Thoracic aorta (tissue), 2 donors: ENCODE data around the gene CENPS. TPM values are rescaled to one million over a fixed set of nuclear protein-coding genes. Genes with fewer than 3 reads are reported as not detected.
"Not testable (repeated sequence)": the region's sequence is repeated elsewhere in the genome, so short reads cannot be mapped to it uniquely, and the experiment has no call there.

Experiments
- ATAC-seq: fragments of 150-250 bp; one replicate; pipeline ENCODE4 v1.8.0; 2017; ENCODE audit warnings: low read depth; ENCODE audit not compliant: insufficient number of reproducible peaks, low FRiP score
- DNase-seq: peaks from one replicate; pipeline ENCODE4 v3.0.0-alpha.2; 2020; ENCODE audit warnings: low spot score
- H3K27ac ChIP-seq, 2 donors: fragments of 200-600 bp; sonication (generic); 1 replicate in 1 of 2; 2 replicates in 1 of 2; pipeline ENCODE4 v1.5.1; 2016; ENCODE audit warnings: mild to moderate bottlenecking in 2 of 2, moderate library complexity in 2 of 2
- H3K27me3 ChIP-seq: fragments of 200-600 bp; sonication (generic); replicated peaks from 2 replicates; pipeline ENCODE4 v1.6.0; 2016; ENCODE audit warnings: mild to moderate bottlenecking; ENCODE audit not compliant: insufficient read depth
- H3K36me3 ChIP-seq: fragments of 200-600 bp; sonication (generic); one replicate; pipeline ENCODE4 v1.5.1; 2016
- H3K4me1 ChIP-seq, 2 donors: fragments of 200-600 bp; sonication (generic); 1 replicate in 1 of 2; 2 replicates in 1 of 2; pipeline versions ENCODE4 v1.5.1 to v1.6.0; 2016; ENCODE audit warnings: low read depth in 2 of 2, mild to moderate bottlenecking in 1 of 2; ENCODE audit not compliant: control insufficient read depth in 1 of 2
- H3K4me3 ChIP-seq: fragments of 200-600 bp; sonication (generic); 2 replicates; pipeline ENCODE4 v1.5.1; 2016; ENCODE audit warnings: mild to moderate bottlenecking
- H3K9me3 ChIP-seq: fragments of 200-600 bp; sonication (generic); 2 replicates; pipeline ENCODE4 v1.5.1; 2016
- total RNA-seq, 2 donors: library from RNA; depleted of rRNA; stranded (reverse); fragments of >200 nt; gene quantifications; one replicate each; pipeline versions ENCODE4 v1.1.0 to v1.2.3, GENCODE V29; 2016
- TF ChIP-seq, protein P1 (sequence below): fragments of 200-600 bp; sonication (generic); IDR thresholded peaks from one replicate; pipeline ENCODE4 v1.5.1; 2019; ENCODE audit warnings: antibody characterized with exemption

Gene CENPS
- total RNA-seq, 2 donors from 2014 or later, result 6.4 to 10.4 TPM

DNA sequence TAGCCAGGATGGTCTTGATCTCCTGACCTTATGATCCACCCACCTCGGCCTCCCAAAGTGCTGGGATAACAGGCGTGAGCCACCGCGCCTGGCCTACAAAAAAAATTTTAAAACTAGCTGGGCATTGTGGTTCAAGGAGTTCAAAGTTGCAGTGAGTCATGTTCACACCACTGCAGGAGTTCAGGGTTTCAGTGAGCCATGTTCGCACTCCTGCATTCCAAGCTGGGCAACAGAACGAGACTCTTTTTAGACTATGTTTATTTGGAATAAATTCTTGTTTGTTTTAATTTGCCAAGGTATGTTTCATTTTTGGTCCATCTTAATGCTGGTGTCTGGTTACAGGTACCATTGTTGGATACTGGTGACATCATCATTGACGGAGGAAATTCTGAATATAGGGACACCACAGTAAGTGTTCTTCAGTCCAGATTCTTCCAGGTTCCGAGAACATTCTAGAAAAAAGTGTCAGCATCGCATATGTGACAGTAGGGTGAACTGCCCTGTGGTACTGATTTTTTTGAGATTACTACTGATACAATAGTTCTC is 27.4 kb upstream of the CENPS start:
- ATAC-seq (no peak), DNase-seq (no peak)
- Histone ChIP-seq H3K4me3 (no peak overlapping the region), H3K27ac (no peak overlapping the region), H3K4me1 (peaks cover 11 to 26% of the 10 kb centered on the region in 2 donors), H3K9me3 (no peaks in the 10 kb centered on the region), H3K27me3 (no peaks in the 10 kb centered on the region), H3K36me3 (peaks cover 39% of the 10 kb centered on the region)
- TF ChIP-seq, protein P1, sequence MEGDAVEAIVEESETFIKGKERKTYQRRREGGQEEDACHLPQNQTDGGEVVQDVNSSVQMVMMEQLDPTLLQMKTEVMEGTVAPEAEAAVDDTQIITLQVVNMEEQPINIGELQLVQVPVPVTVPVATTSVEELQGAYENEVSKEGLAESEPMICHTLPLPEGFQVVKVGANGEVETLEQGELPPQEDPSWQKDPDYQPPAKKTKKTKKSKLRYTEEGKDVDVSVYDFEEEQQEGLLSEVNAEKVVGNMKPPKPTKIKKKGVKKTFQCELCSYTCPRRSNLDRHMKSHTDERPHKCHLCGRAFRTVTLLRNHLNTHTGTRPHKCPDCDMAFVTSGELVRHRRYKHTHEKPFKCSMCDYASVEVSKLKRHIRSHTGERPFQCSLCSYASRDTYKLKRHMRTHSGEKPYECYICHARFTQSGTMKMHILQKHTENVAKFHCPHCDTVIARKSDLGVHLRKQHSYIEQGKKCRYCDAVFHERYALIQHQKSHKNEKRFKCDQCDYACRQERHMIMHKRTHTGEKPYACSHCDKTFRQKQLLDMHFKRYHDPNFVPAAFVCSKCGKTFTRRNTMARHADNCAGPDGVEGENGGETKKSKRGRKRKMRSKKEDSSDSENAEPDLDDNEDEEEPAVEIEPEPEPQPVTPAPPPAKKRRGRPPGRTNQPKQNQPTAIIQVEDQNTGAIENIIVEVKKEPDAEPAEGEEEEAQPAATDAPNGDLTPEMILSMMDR, result no peak

DNA sequence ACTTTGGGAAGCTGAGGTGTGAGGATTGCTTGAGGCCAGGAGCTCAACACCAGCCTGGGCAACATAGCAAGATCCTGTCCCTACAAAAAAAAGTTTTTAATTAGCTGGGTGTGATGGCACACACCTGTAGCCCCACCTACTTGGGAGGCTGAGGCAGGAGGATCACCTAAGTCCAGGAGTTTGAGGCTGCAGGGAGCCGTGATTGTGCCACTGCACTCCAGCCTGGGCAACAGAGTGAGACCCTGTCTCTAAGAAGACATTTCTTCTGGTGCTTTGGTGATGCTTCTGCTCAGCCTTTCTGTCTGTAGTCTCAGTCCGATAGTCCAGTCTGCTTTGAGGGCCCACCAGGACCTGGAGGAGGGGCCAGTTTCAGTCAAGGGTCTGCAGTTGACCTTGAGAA is 23.0 kb upstream of the CENPS start:
- no peaks in the 10 kb centered on the region for H3K4me1 ChIP-seq
- H3K9me3 ChIP-seq, result no peaks in the 10 kb centered on the region
- TF ChIP-seq, protein P1, result no peak
- H3K27ac ChIP-seq, result no peak overlapping the region
- ATAC-seq, result no peak
- DNase-seq, result no peak
- H3K4me3 ChIP-seq, result no peak overlapping the region
- peaks cover 59% of the 10 kb centered on the region for H3K36me3 ChIP-seq
- H3K27me3 ChIP-seq, result no peaks in the 10 kb centered on the region

DNA sequence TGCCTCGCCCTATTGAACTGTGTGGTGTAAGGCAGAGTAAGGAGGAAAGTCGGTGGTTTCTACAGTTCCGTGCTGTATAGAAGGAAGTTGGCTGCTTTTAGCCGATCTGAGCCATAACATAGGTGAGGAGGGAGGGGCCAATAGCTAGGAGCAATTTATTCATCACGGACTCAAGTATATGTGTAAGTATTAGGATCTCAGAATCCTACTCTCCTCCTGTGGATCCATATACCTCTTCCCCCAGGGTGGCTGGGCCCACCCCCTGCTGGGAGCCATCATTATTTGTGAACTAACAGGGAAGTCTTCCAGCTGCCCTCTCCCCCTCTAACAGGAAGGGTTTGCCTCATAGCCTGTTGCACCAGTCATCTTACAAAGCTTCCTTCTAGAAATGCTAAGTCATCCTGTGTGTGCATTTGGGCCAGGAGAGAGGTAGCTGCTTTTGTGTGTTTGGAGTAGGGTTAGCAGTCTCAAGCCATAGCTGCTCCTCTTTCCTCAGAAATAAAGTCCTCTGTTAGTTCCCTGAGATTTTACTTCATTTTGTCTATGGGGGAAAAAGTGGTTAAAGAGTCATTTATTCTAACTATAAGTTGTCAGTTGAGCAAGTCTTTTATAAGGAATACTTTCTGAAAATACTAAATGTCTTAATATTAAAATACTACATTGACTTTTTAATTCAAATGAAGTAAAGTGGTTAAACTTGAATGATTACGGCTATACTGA is 14.9 kb upstream of the CENPS start:
- no peak for ATAC-seq
- H3K36me3 ChIP-seq, result peaks cover 60% of the 10 kb centered on the region
- no peaks in the 10 kb centered on the region for H3K9me3 ChIP-seq
- H3K27me3 ChIP-seq, result no peaks in the 10 kb centered on the region
- no peak for DNase-seq
- TF ChIP-seq, protein P1, result no peak
- H3K4me3 ChIP-seq, result no peak overlapping the region
- peak overlapping the region in 1 of 2 donors; percentile 43 for H3K27ac ChIP-seq
- no peaks in the 10 kb centered on the region for H3K4me1 ChIP-seq

DNA sequence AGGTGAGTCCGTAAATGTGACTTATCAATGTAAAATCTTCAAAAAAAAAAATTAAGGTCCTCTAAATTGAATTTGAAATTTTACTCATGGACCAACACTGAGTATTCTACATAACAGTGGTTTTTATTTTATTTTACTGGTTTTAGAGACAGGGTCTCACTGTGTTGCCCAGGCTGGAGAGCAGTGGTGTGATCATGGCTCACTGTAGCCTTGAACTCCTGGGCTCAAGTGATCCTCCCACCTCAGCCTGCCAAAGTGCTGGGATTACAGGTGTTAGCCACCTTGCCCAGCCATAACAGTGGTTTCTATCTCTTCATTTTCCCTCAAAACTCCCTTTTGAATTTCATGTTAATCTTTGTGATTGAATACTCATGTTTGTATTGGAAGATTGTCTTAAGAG is 14.3 kb upstream of the CENPS start:
- not testable (repeated sequence) for H3K27me3 ChIP-seq, DNase-seq, ATAC-seq, H3K9me3 ChIP-seq, H3K4me1 ChIP-seq, H3K4me3 ChIP-seq
- H3K27ac ChIP-seq, result peak overlapping the region in 1 of 2 donors; percentile 43
- H3K36me3 ChIP-seq, result peaks cover 65% of the 10 kb centered on the region

DNA sequence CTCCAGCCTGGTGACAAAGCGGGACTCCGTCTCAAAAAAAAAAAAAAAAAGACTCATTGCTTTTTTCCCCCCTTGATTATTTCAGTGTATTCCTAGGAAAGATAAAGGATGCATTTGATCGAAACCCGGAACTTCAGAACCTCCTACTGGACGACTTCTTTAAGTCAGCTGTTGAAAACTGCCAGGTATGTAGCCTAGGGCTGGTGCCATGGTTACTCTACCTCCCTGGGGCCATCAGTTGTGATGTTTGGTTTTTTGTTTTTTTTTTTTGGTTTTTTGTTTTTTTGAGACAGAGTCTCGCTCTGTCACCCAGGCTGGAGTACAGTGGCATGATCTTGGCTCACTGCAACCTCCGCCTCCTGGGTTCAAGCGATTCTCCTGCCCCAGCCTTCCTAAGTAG is 11.5 kb upstream of the CENPS start:
- H3K4me1 ChIP-seq, H3K27me3 ChIP-seq, DNase-seq, H3K27ac ChIP-seq, H3K4me3 ChIP-seq, ATAC-seq, H3K9me3 ChIP-seq: not testable (repeated sequence)
- H3K36me3 ChIP-seq, result peaks cover 48% of the 10 kb centered on the region

DNA sequence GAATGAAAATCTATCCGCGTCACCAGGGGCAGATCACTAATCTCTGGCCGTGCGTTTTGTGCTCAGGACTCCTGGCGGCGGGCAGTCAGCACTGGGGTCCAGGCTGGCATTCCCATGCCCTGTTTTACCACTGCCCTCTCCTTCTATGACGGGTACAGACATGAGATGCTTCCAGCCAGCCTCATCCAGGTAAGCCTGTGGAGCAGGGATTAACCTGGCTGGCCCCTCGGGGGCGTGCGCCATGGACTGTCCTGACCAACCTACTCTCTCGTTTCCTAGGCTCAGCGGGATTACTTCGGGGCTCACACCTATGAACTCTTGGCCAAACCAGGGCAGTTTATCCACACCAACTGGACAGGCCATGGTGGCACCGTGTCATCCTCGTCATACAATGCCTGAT is 10.9 kb upstream of the CENPS start:
- no peak overlapping the region for H3K4me3 ChIP-seq
- no peaks in the 10 kb centered on the region for H3K9me3 ChIP-seq
- H3K27me3 ChIP-seq, result no peaks in the 10 kb centered on the region
- peaks cover 44% of the 10 kb centered on the region for H3K36me3 ChIP-seq
- DNase-seq (no peak), ATAC-seq (no peak)
- TF ChIP-seq, protein P1, result no peak
- H3K27ac ChIP-seq, result no peak overlapping the region
- no peaks in the 10 kb centered on the region for H3K4me1 ChIP-seq
